Mammary epithelial cell (primary cell): ENCODE data around the gene IL12RB2.

Experiments used
- CTCF ChIP-seq, 2 donors: IDR thresholded peaks in 1 of 2; conservative IDR thresholded peaks in 1 of 2; 2 replicates each; pipeline ENCODE4 v1.5.1; 2011 to 2012; ENCODE audit warnings: inconsistent platforms in 2 of 2, low read length in 2 of 2, mild to moderate bottlenecking in 2 of 2, control low read depth in 1 of 2, low read depth in 1 of 2; ENCODE audit not compliant: insufficient read depth in 1 of 2; ENCODE audit errors: extremely low read depth in 1 of 2
- EZH2 ChIP-seq: IDR thresholded peaks from 2 replicates; pipeline ENCODE4 v1.6.1; 2012; ENCODE audit warnings: low read length, inconsistent platforms, borderline replicate concordance

- no peak for TF ChIP-seq CTCF (conservative IDR thresholded peaks at IDR 0.05 in 1 of 2, IDR thresholded peaks at IDR 0.05 in 1 of 2; ENCODE audit: extremely low read depth in 1 of 2, insufficient read depth in 1 of 2, low read depth in 1 of 2, low read length in 2 of 2)
- no peak for TF ChIP-seq EZH2
These were observed 34.1 kb upstream of the IL12RB2 start for GRCh38 chr1:67273591-67273990.
